K562 (cell line): ENCODE measurements around the gene NTM. TPM values are rescaled to one million over a fixed set of nuclear protein-coding genes. Genes with fewer than 3 reads are reported as not detected.

Source experiments
- ATAC-seq: fragments of 200-7000 bp; cut with Tn5 transposase; 3 replicates; pipeline ENCODE4 v1.9.1; 2020; ENCODE audit warnings: moderate library complexity
- BruUV-seq: library from RNA; stranded (reverse); fragments of 400-500 nt; replicated peaks from 2 replicates; lab custom pipeline; 2021; lab: Mats Ljungman, UMichigan
- CTCF ChIA-PET: fragments of 300-600 bp; formaldehyde crosslinking; extraction: SDS; loops from one replicate; lab custom pipeline; 2021; ENCODE audit warnings: low intra/inter-chr PET ratio; lab: Yijun Ruan, JAX
- POLR2A ChIA-PET: fragments of 300-600, 350-650 bp; sonication (Branson Sonifier 250); formaldehyde crosslinking; extraction: SDS; loops from one replicate; lab custom pipeline; 2021; ENCODE audit warnings: antibody characterized with exemption, inconsistent platforms; lab: Yijun Ruan, JAX
- DNase-seq, 4 experiments: peaks; one replicate each; pipeline versions ENCODE4 v3.0.0 to v3.0.0-alpha.2; 2011 to 2018; ENCODE audit warnings: low spot score in 3 of 4, mixed read lengths in 3 of 4; ENCODE audit errors: extremely low read depth in 1 of 4
- FAIRE-seq: peaks from 2 replicates; lab custom pipeline; 2011; peaks lifted over from hg19 to GRCh38; lab: Jason Lieb, UNC
- H2AFZ ChIP-seq: 2 replicates; pipeline ENCODE4 v1.6.0; 2011; ENCODE audit warnings: low read depth, low read length, control low read depth, inconsistent platforms
- H3K27ac ChIP-seq: fragments of 200-600 bp; 3 replicates; pipeline ENCODE4 v1.8.0; 2011; ENCODE audit warnings: low read depth, mild to moderate bottlenecking, control low read depth, inconsistent platforms, low read length, moderate library complexity, mixed read lengths; ENCODE audit errors: extremely low read depth
- H3K27me3 ChIP-seq, 2 experiments: fragments of 300-600 bp in 1 of 2; 2 replicates in 1 of 2; 3 replicates in 1 of 2; pipeline versions ENCODE4 v1.6.0 to v1.8.0; 2011; ENCODE audit warnings: inconsistent platforms in 2 of 2, low read length in 2 of 2, mild to moderate bottlenecking in 1 of 2, mixed read lengths in 1 of 2, moderate library complexity in 1 of 2; ENCODE audit not compliant: control insufficient read depth in 2 of 2, insufficient read depth in 2 of 2
- H3K36me3 ChIP-seq: fragments of 300-600 bp; 3 replicates; pipeline ENCODE4 v1.8.0; 2011; ENCODE audit warnings: mild to moderate bottlenecking, low read length, inconsistent platforms; ENCODE audit not compliant: control insufficient read depth, insufficient read depth
- H3K4me1 ChIP-seq, 2 experiments: fragments of 200-600 bp in 1 of 2; replicated peaks in 1 of 2; 2 replicates in 1 of 2; 3 replicates in 1 of 2; pipeline versions ENCODE4 v1.5.1 to v1.8.0; 2011; ENCODE audit warnings: inconsistent platforms in 2 of 2, low read length in 2 of 2, mild to moderate bottlenecking in 1 of 2, mixed read lengths in 1 of 2, moderate library complexity in 1 of 2; ENCODE audit not compliant: control insufficient read depth in 2 of 2, insufficient read depth in 2 of 2
- H3K4me2 ChIP-seq: 2 replicates; pipeline ENCODE4 v1.6.1; 2011; ENCODE audit warnings: low read length, control low read depth, inconsistent platforms, mixed read lengths; ENCODE audit not compliant: insufficient read depth
- H3K4me3 ChIP-seq: fragments of 200-600 bp; sonication (generic), shearing (Covaris generic); 2 replicates; pipeline ENCODE4 v1.5.1; 2016; ENCODE audit warnings: control low read depth, inconsistent platforms
- H3K79me2 ChIP-seq: fragments of 200-600 bp; 3 replicates; pipeline ENCODE4 v1.8.0; 2011; ENCODE audit warnings: low read length, inconsistent platforms; ENCODE audit not compliant: control insufficient read depth, insufficient read depth
- H3K9ac ChIP-seq, 2 experiments: 2 replicates each; pipeline versions ENCODE4 v1.6.0 to v1.6.1; 2011; ENCODE audit warnings: low read depth in 2 of 2, low read length in 2 of 2, control low read depth in 1 of 2, inconsistent platforms in 1 of 2, mild to moderate bottlenecking in 1 of 2, mixed read lengths in 1 of 2; ENCODE audit not compliant: insufficient read depth in 1 of 2
- H3K9me1 ChIP-seq: one replicate; pipeline ENCODE4 v1.6.0; 2011; ENCODE audit warnings: inconsistent platforms, mild to moderate bottlenecking, low read length, moderate library complexity; ENCODE audit not compliant: control insufficient read depth, insufficient read depth
- H3K9me3 ChIP-seq: replicated peaks from 2 replicates; pipeline ENCODE4 v1.5.1; 2011; ENCODE audit warnings: low read depth, low read length, inconsistent platforms; ENCODE audit not compliant: control insufficient read depth, insufficient read depth
- H4K20me1 ChIP-seq: replicated peaks from 2 replicates; pipeline ENCODE4 v1.6.1; 2011; ENCODE audit warnings: low read length, inconsistent platforms, mixed read lengths; ENCODE audit not compliant: control insufficient read depth, insufficient read depth
- CHD1 ChIP-seq: fragments of 200-600 bp; sonication (generic); IDR thresholded peaks from one replicate; pipeline ENCODE4 v1.6.1; 2012; ENCODE audit warnings: mild to moderate bottlenecking, moderate library complexity, low read length, inconsistent platforms
- MCM3 ChIP-seq: fragments of 450-650 bp; IDR thresholded peaks from 2 replicates; pipeline ENCODE4 v1.6.1; 2016
- MNT ChIP-seq, 2 experiments: fragments of 450-650 bp; conservative IDR thresholded peaks; 2 replicates each; pipeline ENCODE4 v1.6.1; 2017; ENCODE audit warnings: mild to moderate bottlenecking in 2 of 2, moderate library complexity in 2 of 2
- ZNF23 ChIP-seq: fragments of 250-450 bp; sonication (Bioruptor Pico); IDR thresholded peaks from 2 replicates; pipeline ENCODE4 v1.4.0; 2020; ENCODE audit warnings: mild to moderate bottlenecking
- WGBS: fragments of 100-300 bp; shearing (Covaris generic); methylation state at CpG from one replicate; pipeline ENCODE4 v1.1.6; 2016; ENCODE audit warnings: low coverage, mixed read lengths; ENCODE audit not compliant: insufficient coverage; ENCODE audit errors: missing lambda C conversion rate; 5-methylcytosine and 5-hydroxymethylcytosine counted together
- in situ Hi-C: fragments of 300-500 bp; cut with MboI; formaldehyde crosslinking; loops from 4 replicates; pipeline ENCODE4 v1.15.0; 2018; ENCODE audit warnings: inconsistent platforms, mixed read lengths
- intact Hi-C: fragments of 100-400 bp; cut with micrococcal nuclease; formaldehyde crosslinking; loops from 2 replicates; pipeline ENCODE4 v1.14.2; 2022
- polyA plus RNA-seq, 8 experiments: library from polyadenylated mRNA; depleted of rRNA in 4 of 8; stranded (reverse) in 5 of 8; unstranded in 3 of 8; fragments of >200 nt; fragmentation: Nextera tagmentation in 2 of 8; fragmentation: Illumina TruSeq in 1 of 8; extraction: Ambion mirVana in 2 of 8; extraction: Trizol in 1 of 8; gene quantifications; 2 replicates each; pipeline versions ENCODE4 v1.2.1 to v1.2.3, GENCODE V29; 2011 to 2014; ENCODE audit warnings: inconsistent platforms in 1 of 8, missing spikeins in 1 of 8
- total RNA-seq, 7 experiments: library from RNA; depleted of rRNA in 6 of 7; stranded (reverse); fragments of >200 nt in 6 of 7; fragmentation: Illumina TruSeq in 2 of 7; extraction: Trizol in 2 of 7; gene quantifications; 2 replicates each; pipeline versions ENCODE4 v1.2.1 to v1.2.3, GENCODE V29; 2011 to 2021; ENCODE audit warnings: low replicate concordance in 1 of 7

The NTM gene
- total and polyA plus RNA-seq, 9 of the 15 experiments (the other 6 are each of a cell fraction or from before 2014, with no cell fraction given): not detected

DNA sequence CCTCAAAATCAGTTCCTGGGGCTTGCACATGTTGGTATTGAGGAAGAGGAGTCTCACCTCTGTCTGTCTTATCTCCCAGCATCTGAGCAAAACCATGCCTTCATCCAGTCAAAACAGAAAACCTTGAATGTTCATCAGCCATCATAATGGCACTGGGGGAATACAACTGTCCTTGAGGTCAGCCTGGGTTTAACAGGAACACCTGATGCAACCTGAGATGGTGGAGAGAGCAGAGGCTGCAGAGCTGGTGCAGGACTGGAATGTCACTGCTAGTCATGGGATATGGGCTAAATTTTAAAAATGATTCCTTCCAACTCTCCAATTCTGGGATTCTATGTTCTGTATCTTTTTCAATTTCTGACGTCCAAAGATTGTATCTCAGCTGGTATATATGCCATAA, 931.0 kb downstream of the NTM start (continued):
- no peak for TF ChIP-seq CHD1
- TF ChIP-seq ZNF23: no peak

GRCh38 chr11:132301900-132302299, 931.5 kb downstream of the NTM start:
- Histone ChIP-seq H3K9ac (no peak overlapping the region), H3K9me3 (no peaks in the 10 kb centered on the region), H3K36me3 (no peaks in the 10 kb centered on the region), H3K4me2 (no peak overlapping the region), H3K4me1 (no peaks in the 10 kb centered on the region), H4K20me1 (no peaks in the 10 kb centered on the region), H3K27me3 (no peaks in the 10 kb centered on the region), H3K4me3 (no peak overlapping the region), H2AFZ (no peak overlapping the region), H3K27ac (no peak overlapping the region), H3K79me2 (no peaks in the 10 kb centered on the region), H3K9me1 (no peaks in the 10 kb centered on the region)
- intact Hi-C loops (no loop called here), in situ Hi-C loops (no loop called here)
- ATAC-seq (no peak), FAIRE-seq (no peak), DNase-seq (no peak)
- 0% methylated on average over 3 of the region's 3 CpGs for WGBS
- no peak for TF ChIP-seq MCM3
- no peak for TF ChIP-seq MNT (conservative IDR thresholded peaks at IDR 0.05)
- POLR2A ChIA-PET: interaction anchor here (0.6 kb wide), 1 partner anchor 97 kb away, joined by 4 read pairs; no protein-coding TSS in a partner anchor
- BruUV-seq: no TSS peak
- CTCF ChIA-PET: no interaction called here
